ENCODE measurements around the gene UPK1A.

DNA sequence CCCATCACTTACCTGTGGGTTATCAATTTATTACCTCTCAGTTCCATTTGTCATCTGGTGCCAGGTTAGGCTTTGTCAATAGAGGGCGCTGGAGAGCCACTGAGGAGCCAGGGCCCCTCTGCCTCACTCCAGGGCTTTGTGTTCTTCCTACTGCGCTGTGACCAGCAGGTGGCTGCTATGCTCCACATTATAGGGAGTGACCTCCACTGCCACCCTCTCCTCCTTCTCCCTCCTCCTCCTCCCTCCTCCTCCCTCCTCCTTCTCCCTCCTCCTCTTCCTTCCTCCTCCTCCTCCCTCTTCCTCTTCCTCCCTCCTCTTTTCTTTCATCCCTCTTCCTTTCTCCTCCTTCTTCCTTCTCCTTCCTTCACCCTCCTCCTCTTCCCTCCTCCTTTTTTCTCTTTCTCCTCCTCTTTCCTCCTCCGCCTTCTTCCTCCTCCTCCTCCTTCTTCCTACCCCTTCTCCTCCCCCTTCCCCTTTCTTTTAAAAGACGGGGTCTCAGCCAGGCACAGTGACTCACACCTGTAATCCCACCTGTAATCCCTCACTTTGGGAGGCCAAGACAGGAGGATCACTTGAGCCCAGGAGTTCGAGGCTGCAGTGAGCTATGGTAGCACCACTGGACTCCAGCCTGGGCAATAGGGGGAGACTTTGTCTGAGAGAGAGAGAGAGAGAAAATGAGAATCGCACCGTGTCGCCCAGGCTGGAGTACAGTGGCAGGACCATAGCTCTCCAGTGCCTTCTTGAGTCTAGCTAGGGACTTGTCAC lies 27.7 kb downstream of the UPK1A start:
- no peak for TF ChIP-seq EGR1 (IDR thresholded peaks at IDR 0.05; ENCODE audit: low read depth)
- peak; percentile 44; the same call in 1 of the 2 replicates for TF ChIP-seq POLR2AphosphoS5 (IDR thresholded peaks at IDR 0.05; ENCODE audit: low read depth, low read length)
- TF ChIP-seq CTCF (IDR thresholded peaks at IDR 0.05 in 2 of 3, conservative IDR thresholded peaks at IDR 0.05 in 1 of 3; ENCODE audit: borderline replicate concordance in 1 of 3, insufficient read depth in 1 of 3, low read depth in 2 of 3, low read length in 2 of 3), result peak; percentile 98 to 99 (median 99)

All from HCT116 (cell line).